Heart right ventricle (tissue), 16 donors: ENCODE data around the gene ADARB2. TPM values are rescaled to one million over a fixed set of nuclear protein-coding genes. Genes with fewer than 3 reads are reported as not detected.

Source experiments
- ATAC-seq, 8 donors: fragments of 200-7000 bp; cut with Tn5 transposase; one replicate each; pipeline ENCODE4 v1.9.1; 2020; ENCODE audit warnings: mild to moderate bottlenecking in 8 of 8, moderate library complexity in 8 of 8, moderate number of reproducible peaks in 1 of 8
- DNase-seq, 2 donors: peaks; one replicate each; pipeline ENCODE4 v3.0.0-alpha.2; 2020
- H3K27ac ChIP-seq, 10 donors: fragments of 200-600 bp; sonication (generic) in 2 of 10; one replicate each; pipeline versions ENCODE4 v1.5.0 to v1.8.0; 2020 to 2022; ENCODE audit warnings: mild to moderate bottlenecking in 3 of 10
- H3K27me3 ChIP-seq, 7 donors: fragments of 200-600 bp; one replicate each; pipeline ENCODE4 v1.8.0; 2021 to 2022; ENCODE audit warnings: mild to moderate bottlenecking in 2 of 7
- H3K36me3 ChIP-seq, 9 donors: fragments of 200-600 bp; sonication (generic) in 1 of 9; one replicate each; pipeline versions ENCODE4 v1.5.0 to v1.8.0; 2020 to 2022; ENCODE audit warnings: mild to moderate bottlenecking in 2 of 9
- H3K4me1 ChIP-seq, 9 donors: fragments of 200-600 bp; sonication (generic) in 1 of 9; one replicate each; pipeline versions ENCODE4 v1.5.0 to v1.8.0; 2020 to 2022; ENCODE audit warnings: mild to moderate bottlenecking in 4 of 9
- H3K4me3 ChIP-seq, 10 donors: fragments of 200-600 bp; sonication (generic) in 2 of 10; one replicate each; pipeline versions ENCODE4 v1.5.0 to v1.8.0; 2020 to 2022; ENCODE audit warnings: mild to moderate bottlenecking in 7 of 10, moderate library complexity in 2 of 10
- H3K9me3 ChIP-seq, 11 donors: fragments of 200-600 bp in 10 of 11; sonication (generic) in 2 of 11; one replicate each; pipeline versions ENCODE4 v1.5.0 to v1.8.0; 2013 to 2022; ENCODE audit warnings: mild to moderate bottlenecking in 2 of 11, control low read depth in 1 of 11, moderate library complexity in 1 of 11
- CTCF ChIP-seq, 9 donors: fragments of 200-600 bp; sonication (generic) in 2 of 9; IDR thresholded peaks; one replicate each; pipeline versions ENCODE4 v1.5.0 to v1.8.0; 2021 to 2022; ENCODE audit warnings: antibody characterized with exemption in 9 of 9, mild to moderate bottlenecking in 5 of 9, moderate library complexity in 1 of 9
- WGBS, 2 donors: extraction: QIAGEN DNeasy Blood & Tissue Kit; methylation state at CpG; one replicate each; pipeline ENCODE4 v1.1.7; 2013; ENCODE audit warnings: inconsistent platforms in 1 of 2; 5-methylcytosine and 5-hydroxymethylcytosine counted together
- intact Hi-C, 10 donors: fragments of 100-400 bp; cut with DNase I; formaldehyde crosslinking; loops; one replicate each; pipeline versions ENCODE4 v1.11.1 to v1.14.2; 2022
- polyA plus RNA-seq, 2 donors: library from polyadenylated mRNA; stranded (reverse); fragments of 200-250 nt; gene quantifications; one replicate each; pipeline ENCODE4 v1.2.3, GENCODE V29; 2013
- total RNA-seq, 10 donors: library from RNA; stranded (reverse); fragmentation: NEBNext Ultra II Directional in 3 of 10; extraction: Animal tissue kit (Norgen Biotek cat#: 25700) in 3 of 10; gene quantifications; one replicate each; pipeline versions ENCODE4 v1.2.1 to v1.2.4, GENCODE V29; 2021 to 2023
- donor health status: Arrhythmogenic right ventricular cardiomyopathy.
- donor health status: ischemic (EF 13 %, LVEDD 7.1; RV severe dilation, severe dysfunction).
- donor health status: healthy with polysubstance abuse.
- donor health status: DM: no; HTN: yes; CAD: no.
- donor health status: DM: no; HTN: no; CAD: no.
- donor health status: ischemic (EF 25% LVEDD 6.9; RV normal size, moderate dysfunction).
- donor health status: ischemic (EF 25% LVEDD 5.7; RV mildly dilated, moderate dysfunction).
- donor health status: healthy.
- donor health status: DM: yes; HTN: yes; CAD: no.
- donor health status: Ischemic cardiomyopathy.
- donor health status: ischemic (EF 35%, LVEDD 5.7; RV mildly dilated, moderate dysfunction).
- donor health status: nonischemic (EF 11% LVEDD 7.7; RV severe dilation, severe dysfunction).
- donor health status: DM: yes; HTN: yes; CAD: no.
- donor health status: PGD.
- donor health status: ischemic (EF 29% LVEDD 5.4; RV normal size, mild dysfunction).
- donor health status: nonischemic (EF 23%, LVEDD 6.1; RV moderate dilation, normal function).

Gene ADARB2
- total and polyA plus RNA-seq, 12 donors = 0.08 to 0.47 (median 0.17) TPM; not detected in 2

- peaks cover 0 to 73% (median 39%) of the 10 kb centered on the region in 9 donors for H3K36me3 ChIP-seq
- H3K9me3 ChIP-seq = no peaks in the 10 kb centered on the region
- no peak overlapping the region for H3K27ac ChIP-seq
- no peak for TF ChIP-seq CTCF (IDR thresholded peaks at IDR 0.05)
- H3K27me3 ChIP-seq = no peaks in the 10 kb centered on the region
- intact Hi-C loops = no loop called here
- DNase-seq (no peak), ATAC-seq (no peak)
- 98% methylated on average over 10 of the region's 10 CpGs for WGBS, 2 donors
- no peak overlapping the region for H3K4me3 ChIP-seq
- H3K4me1 ChIP-seq = peaks cover 0 to 5% (median 0%) of the 10 kb centered on the region in 9 donors
Measured at GRCh38 chr10:1130226-1130625, 607.1 kb downstream of the ADARB2 start.

- intact Hi-C loops = no loop called here
- peaks cover 0 to 5% (median 0%) of the 10 kb centered on the region in 9 donors for H3K4me1 ChIP-seq
- ATAC-seq (no peak), DNase-seq (no peak)
- no peak overlapping the region for H3K27ac ChIP-seq
- TF ChIP-seq CTCF (IDR thresholded peaks at IDR 0.05) = no peak
- H3K36me3 ChIP-seq = peaks cover 0 to 89% (median 46%) of the 10 kb centered on the region in 9 donors
- WGBS, 2 donors = 96 to 98% methylated on average over 21 of the region's 21 CpGs
- no peaks in the 10 kb centered on the region for H3K9me3 ChIP-seq
- no peaks in the 10 kb centered on the region for H3K27me3 ChIP-seq
- H3K4me3 ChIP-seq = no peak overlapping the region
Measured at GRCh38 chr10:1128649-1129048, 608.7 kb downstream of the ADARB2 start.

GRCh38 chr10:1128115-1128514 is 609.2 kb downstream of the ADARB2 start:
- Histone ChIP-seq H3K27ac (no peak overlapping the region), H3K4me3 (no peak overlapping the region), H3K27me3 (no peaks in the 10 kb centered on the region), H3K4me1 (peaks cover 0 to 5% (median 0%) of the 10 kb centered on the region in 9 donors), H3K9me3 (no peaks in the 10 kb centered on the region), H3K36me3 (peaks cover 0 to 94% (median 50%) of the 10 kb centered on the region in 9 donors)
- no peak for DNase-seq
- 72 to 76% methylated on average over 2 of the region's 2 CpGs for WGBS, 2 donors
- no peak for TF ChIP-seq CTCF (IDR thresholded peaks at IDR 0.05)
- ATAC-seq = no peak
- intact Hi-C loops = no loop called here

- intact Hi-C loops = no loop called here
- WGBS, 2 donors = 87 to 91% methylated on average over 15 of the region's 15 CpGs
- peaks cover 0 to 7% (median 0%) of the 10 kb centered on the region in 9 donors for H3K4me1 ChIP-seq
Measured at GRCh38 chr10:1127629-1128028, 609.7 kb downstream of the ADARB2 start.

More at GRCh38 chr10:1127629-1128028, 609.7 kb downstream of the ADARB2 start:
- no peak for TF ChIP-seq CTCF (IDR thresholded peaks at IDR 0.05)
- Histone ChIP-seq H3K4me3 (no peak overlapping the region), H3K27me3 (no peaks in the 10 kb centered on the region), H3K9me3 (no peaks in the 10 kb centered on the region), H3K36me3 (peaks cover 0 to 99% (median 55%) of the 10 kb centered on the region in 9 donors), H3K27ac (no peak overlapping the region)
- ATAC-seq (peak in 1 of 8 donors; percentile 18), DNase-seq (no peak)
